Stimulated activated CD8-positive, alpha-beta memory T cell treated with anti-CD3 and anti-CD28 coated beads, Interleukin-7, amount 100 ng/mL, for 24 hours (primary cell): ENCODE measurements around the gene MAOB.
"Not testable (repeated sequence)": the region's sequence is repeated elsewhere in the genome, so short reads cannot be mapped to it uniquely, and the experiment has no call there.

ENCODE experiments used
- DNase-seq: peaks from one replicate; pipeline ENCODE4 v3.0.0-alpha.2; 2020; ENCODE audit warnings: low read depth

Gene MAOB

DNA sequence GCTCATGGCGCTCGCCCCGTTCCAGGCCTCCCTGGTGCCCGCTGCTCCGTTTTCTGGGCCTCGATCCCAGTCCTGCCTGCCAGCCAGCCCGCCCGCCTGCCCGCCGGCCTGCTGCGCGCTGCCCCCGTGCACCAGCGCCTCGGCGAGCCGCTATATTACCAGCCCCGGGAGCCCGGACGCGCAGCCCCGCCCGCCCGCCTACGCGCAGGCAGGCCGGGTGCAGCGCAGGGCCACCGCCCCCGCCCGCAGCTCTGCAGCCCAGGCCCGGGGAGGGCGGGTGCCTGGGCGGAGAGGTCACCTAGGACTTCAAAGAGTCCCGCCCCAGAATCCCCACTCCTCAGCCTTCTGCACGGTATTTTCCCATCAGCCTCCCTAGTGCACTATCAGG, at the start of gene MAOB:
TSS of gene MAOB (minus strand) at position 157 of the 388 bp plus-strand sequence. CDS start at position 6, 151 bp downstream.
- DNase-seq, result no peak

DNA sequence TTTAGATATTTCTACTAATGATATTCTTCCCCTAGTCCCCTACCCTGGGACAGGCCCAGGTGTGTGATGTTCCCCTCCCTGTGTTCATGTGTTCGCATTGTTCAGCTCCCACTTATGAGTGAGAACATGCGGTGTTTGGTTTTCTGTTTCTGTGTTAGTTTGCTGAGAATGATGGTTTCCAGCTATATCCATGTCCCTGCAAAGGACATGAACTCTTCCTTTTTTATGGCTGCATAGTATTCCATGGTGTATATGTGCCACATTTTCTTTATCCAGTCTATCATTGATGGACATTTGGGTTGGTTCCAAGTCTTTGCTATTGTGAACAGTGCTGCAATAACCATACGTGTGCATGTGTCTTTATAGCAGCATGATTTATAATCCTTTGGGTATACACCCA, 39.8 kb upstream of the MAOB start:
- not testable (repeated sequence) for DNase-seq

DNA sequence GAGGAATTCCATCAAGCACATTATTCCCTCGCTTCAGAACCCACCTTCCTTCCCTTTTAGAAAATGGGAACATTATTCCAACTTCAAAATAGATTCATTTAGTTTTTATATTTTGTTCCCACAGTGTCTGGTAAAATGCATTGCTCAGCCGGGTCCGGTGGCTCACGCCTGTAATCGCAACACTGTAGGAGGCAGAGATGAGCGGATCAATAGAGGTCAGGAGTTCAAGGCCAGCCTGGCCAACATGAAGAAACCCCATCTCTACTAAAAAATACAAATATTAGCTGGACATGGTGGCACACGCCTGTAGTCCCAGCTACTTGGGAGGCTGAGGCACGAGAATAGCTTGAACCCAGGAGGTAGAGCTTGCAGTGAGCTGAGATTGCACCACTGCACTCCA, 28.5 kb upstream of the MAOB start:
- DNase-seq, result not testable (repeated sequence)

DNA sequence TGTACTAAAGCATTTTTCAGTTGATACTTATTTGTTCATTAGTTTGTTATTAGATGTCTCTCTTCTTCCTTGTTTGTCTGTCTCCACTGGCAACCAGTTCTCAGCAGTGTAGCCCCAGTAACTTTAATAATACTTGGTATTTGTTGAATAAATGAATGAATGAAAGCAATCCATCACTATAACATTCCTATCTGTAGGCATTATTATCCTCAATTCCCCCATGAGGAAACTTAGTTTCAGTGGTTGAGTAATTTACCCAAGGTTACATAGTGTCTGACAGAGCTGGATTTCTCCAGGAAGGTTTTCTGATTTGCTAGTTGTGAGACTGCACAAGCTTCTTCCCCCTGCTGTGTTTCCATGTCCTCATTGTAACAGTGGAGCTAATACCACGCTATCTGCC, 27.8 kb upstream of the MAOB start:
- no peak for DNase-seq

DNA sequence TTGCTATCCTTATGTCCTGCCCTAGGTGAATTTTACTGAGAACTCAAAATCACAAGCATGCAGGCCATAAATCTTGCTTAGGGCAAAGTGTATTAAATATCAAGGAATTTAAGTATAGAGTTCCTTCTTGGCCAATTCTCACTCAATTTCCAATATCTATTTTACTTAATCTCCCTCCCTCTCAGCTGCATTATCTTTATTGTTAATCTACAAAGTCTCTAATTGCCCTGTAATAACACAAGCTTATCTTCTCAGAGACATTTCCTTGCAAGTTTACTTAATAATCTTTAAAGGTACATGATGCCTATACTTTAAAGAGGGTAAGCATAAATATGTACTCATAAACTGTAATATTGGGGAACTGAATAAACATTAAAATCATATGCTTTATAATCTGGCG, 26.9 kb upstream of the MAOB start:
- no peak for DNase-seq

DNA sequence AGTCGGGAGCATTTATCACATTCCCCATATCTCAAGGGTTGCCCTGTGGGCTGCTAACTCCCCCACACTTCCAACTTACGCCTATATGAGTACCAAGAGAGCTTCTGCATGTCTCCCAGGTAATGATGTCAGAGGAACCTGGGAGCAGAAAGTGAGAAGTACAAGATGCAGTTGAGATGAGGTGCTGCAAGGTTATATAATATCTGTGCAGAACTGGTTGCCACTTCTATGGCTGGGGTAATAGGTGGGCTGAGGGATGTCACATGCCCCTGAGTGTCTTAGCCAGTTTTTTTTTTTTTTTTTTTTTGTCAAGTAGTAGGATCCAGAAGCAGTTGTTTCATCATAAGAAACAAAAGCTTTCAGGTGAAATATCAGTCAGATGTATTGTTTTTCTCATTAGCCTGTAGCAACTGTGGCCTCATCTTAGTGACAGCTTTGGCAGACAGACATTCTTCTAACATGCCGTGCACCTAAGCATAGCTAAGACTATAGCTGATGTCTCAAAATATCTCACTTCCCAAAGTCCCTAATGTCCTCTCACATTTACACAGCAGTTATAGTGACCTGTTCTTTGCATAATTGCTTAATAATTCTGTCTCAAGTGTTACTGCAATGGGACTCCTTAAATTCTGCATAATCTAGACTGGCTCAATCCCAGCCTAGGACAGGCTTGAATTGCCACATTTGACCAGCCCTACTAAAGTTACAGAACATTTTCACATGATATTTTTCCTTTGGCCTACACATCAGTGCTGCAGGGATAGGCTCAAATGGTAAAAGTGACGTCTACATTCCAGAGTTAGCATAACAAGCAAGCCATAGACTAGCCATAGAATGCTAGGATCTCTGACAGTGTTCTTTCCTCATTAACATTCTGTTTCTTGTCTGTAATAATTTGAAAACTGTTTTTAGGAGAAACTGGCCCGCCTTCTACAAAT, 17.9 kb upstream of the MAOB start:
- DNase-seq, result no peak

DNA sequence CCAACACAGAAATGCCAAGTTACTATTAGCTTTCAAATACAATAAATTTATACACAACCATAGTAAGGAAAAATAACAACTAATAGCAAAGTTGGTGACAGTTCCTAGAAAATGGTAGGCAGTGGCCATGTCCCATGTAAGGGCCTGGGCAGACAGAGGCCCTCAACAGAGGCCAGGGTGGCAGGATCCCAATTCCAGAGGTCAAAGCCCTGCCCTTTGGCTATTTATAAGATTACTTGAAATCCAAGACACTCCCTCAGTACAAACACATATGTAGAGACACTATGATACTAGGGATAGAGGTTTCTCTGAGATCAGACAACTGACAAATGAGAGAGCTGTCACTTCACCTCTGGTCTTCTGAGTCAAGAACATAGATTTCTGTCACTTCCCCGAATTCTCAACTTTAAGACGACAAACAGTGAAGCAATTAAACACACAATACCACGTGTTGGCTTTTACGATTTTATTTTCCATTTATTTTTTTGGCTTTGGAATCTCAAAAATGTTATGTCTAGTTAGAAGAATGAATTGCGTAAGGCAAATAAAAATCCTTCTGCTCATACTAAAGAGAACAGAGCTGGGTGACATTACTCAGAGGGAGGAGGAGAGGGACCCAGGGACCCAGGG, 16.3 kb upstream of the MAOB start:
- DNase-seq, result no peak

DNA sequence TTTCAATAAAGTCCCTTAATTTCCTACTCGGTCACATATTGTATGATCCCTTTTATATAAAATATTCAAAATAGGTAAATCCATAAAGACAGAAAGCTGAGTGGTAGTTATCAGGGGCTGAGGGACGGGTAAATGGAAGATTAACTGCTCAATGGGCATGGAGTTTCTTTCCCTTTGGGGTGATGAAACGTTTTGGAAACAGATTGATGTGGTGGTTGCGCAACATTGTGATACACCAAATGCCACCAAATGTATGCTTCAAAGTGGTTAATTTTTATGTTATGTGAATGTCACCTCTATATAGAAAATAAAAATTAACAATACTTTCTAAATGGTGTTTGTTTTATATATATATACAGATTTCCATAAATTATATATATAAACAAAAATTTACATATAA, 15.0 kb upstream of the MAOB start:
- DNase-seq, result no peak

DNA sequence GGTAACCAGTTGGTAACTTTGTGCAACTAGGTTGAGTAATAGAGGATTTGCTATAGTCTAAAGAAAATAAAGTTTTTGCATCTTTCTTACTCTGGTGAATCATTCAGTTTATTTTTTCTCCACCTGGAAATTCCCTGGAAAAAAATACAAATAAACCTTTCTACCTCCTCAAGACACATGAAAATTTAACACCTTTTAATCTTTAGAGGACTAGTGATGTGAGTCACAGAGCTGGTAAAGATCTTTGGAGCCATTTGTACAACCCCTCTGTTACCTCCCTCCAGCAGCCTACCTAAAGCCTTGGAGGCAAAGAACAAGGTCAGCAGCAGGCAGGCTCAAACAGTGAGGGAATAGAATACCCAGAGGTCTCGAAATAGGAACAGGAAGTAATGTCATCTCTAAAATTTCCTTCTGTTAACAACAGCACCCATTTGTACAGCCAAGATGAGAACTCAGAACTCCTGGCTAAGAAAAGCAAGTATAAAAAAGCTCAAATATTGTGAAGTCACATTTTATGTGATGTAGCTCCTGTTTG, 10.2 kb upstream of the MAOB start:
- DNase-seq, result no peak

DNA sequence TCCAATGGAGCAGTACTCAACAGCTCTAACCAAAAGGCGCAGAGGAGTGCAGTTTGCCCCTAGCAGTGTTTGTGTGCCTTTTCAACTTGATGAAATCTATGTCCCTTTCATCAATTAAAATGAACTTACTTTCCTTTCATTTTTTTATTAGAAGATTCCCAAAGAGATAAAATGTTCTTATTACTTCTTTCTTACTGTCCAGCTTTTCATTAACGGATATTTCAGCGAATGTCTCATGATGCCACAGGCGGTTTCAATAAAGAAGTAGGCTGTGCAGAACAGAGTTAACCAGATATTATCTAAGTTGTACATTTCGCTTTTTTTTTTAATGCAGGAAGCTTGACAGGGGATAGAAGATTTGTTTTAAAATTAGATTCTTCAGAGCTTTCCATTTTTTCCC, 3.4 kb upstream of the MAOB start:
- no peak for DNase-seq

DNA sequence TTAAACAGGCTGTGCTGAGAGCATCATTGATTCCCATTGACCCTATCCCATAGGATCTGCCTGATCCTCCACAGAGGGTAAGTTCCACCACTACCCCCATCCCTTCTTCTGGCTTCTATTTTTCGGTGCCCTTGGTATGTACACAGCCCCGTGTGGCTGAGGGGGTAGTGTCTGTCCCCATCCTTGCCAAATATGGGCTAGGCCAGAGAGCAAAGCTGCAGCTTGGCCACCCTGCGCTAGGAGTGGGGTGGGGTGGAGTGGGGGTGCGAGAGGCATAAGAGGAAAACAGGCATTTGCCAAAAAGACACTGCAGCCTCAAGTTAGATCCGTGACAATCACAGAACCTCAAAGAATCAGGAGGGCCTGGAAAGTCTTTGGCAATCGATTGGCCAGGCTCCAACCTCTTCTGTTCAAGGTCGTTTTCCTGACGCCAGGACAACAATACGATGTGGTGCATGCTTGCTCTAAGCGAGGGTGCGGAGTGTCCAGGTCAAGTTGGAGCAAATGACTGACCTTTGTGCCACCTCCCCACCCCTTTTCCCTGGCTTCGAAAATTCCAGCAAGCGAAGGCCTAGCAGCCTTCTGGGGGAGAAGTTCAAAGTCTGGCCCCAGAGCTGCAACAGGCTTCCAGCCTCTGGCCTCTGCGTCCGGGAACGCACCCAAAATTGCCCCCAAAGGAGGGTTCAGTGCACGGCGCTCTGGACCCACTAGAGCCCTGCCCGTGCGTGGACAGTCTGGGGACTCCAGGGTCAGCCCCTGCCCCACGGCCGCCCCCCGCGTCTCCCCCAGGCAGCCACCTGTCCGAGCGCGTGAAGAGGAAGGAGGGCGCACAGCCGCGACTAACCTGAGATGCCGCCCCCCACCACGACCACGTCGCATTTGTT, 598 bp downstream of the MAOB start:
- DNase-seq, result no peak

DNA sequence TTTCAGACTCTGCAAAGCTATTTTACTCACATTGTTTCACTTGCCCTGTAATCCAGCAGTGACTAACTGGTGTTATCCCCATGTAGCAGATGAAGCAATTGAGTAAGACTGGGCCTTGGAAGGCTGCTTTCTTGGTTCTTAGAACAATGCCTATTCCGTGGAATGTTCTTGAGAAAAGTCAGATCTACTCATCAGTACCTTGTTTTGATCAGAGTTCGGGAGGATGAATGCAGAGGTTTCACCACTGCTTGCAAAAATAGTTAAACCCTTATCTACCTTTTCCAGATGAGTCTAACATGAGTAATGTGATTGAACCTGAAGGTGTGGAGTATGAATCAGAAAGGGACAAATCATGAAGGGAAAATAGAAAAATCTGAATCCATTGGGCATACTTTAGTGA, 1.8 kb downstream of the MAOB start:
- DNase-seq, result no peak

DNA sequence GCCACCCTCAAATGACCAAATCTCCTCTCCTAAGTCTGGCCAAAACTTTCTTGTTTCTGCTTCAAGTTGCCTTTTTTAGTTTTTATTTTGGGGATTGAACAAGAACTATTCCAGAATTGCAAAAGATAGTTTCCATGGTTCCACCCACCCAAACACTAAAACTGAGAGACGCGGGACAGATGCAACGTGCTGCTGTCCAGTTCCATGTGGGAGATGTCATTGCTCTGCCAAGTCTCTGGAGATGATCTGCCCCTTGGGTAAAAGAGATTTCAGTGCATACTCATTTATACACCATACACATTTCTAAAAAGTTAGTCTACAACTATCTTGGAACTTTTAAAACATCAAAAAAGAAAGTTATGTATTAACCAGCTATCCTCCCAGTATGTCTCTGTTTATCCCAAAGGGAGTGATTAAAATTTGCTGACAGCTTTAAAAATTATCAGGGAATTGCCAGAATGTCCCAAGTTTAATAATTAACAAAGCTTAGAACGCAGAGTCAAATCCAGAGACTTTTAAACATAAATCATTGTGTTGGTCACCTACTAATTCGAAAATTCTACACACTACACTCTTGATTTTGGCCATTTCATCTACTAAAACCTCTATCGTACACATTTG, 3.2 kb downstream of the MAOB start:
- DNase-seq, result no peak

DNA sequence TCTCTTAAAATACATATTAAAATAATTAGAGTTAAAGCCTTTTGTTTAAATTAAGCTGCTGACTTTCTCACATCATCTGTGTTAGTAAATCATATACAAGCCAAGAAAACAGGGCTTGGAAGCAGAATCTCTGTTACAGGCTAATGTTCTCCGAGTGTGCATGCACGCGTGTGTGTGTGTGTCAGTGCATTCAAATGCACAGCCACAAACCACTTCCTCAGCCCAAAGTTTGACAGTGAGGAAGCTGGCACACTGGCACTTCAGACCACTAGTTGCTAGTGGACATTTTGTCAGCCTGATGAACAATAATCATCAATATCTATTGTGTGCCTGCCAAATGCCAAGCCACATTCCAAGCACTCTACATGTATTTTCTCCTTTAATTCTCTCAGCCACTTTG, 5.6 kb downstream of the MAOB start:
- DNase-seq, result no peak

DNA sequence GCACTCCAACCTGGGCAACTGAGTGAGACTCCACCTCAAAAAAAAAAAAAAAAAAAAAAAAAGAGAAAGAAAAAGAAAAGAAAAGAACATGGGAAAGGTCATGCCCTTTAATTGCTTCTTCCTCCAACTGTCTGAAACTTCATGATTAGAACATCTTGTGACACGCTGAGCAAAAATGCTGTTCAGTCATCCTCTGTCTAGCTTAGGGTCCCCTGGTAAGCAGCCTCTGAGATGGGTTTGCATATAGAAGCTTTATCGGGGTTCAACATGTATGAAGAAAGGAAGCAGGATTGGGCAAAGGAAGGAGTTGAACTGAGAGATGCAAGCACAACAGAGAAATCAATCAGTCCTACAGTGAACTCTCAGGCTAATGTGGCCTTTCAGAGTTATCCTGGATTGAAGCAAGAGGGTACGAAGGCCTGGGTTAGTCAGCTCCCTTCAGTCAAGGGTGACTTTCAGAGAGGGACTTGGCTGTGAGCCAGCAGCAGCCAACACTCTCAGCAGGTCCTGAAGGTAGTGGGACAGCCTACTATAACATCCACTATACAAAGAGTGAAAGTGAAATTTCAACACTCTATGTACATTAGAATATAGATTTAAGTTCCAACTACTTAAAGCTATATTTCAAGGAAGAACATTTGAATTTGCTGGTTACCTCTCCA, 11.4 kb downstream of the MAOB start:
- no peak for DNase-seq

DNA sequence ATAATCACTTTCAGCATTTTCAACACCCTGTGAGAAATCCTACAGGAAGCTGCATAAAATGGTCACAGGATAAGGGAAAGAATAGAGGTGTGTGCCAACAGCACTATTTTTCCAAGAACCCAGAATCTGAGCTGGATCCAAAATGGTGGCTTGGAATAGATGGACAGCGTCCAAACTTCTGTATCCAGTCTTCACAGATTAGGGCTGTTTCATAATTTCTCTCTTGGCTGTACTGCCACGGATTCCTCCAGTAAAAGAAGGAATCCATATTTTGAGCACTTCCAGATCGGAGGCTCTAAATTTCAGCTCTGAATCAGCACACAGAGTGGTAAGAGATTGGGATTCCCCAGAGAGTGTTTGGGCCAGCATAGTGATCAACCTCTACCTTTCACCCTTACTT, 12.2 kb downstream of the MAOB start:
- DNase-seq, result no peak

DNA sequence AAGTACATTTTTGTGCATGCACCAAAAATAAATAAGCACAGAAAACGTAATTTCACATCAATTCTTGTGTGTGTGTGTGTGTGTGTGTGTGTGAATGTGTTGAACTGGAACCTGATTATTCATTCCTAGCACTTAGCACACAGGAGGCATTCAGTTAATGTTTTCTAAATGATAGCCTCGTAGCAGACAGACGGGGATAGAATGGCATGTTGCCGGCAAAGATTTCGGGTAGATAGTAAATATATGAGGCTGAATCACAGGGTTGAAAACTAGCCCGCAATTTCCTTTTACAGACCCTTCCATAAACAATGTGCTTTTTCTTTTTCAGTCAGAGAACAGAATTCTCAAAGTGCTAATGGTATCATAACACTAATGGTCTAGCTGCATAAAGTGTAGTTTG, 13.5 kb downstream of the MAOB start:
- no peak for DNase-seq

DNA sequence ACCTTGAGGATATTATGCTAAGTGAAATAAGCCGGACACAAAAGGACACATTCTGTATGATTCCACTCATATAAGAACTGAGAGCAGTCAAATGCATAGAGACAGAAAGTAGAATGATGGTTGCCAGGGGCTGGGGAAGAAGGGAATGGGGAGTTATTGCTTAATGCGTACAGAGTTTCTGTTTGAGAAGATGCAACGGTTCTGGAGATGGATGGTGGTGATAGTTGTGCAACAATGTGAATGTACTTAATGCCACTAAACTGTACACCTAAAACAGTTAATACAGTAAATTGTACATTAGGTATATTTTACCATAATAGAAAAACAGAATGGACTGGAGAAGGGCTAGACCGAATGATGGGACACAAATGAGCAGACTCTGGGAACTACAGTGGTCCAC, 15.8 kb downstream of the MAOB start:
- DNase-seq, result no peak

DNA sequence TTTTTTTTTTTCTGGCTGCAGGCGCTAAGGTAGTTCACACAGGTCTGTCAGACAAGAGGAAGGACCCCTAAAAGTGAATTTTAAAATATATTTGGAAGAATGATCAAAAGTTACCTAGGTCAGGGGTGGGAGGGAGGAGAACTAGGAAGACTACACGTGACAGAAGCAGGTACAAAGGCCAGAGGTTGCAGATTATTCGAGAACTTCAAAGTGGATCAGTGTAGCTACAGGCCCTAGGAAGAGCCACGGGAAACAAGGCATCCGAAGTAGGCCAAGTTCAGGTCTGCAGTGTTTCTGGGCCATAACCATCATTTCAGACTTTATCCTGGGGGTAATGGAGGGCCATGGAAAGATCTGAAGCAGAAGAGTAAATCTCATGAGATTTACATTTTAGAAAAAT, 16.5 kb downstream of the MAOB start:
- no peak for DNase-seq

DNA sequence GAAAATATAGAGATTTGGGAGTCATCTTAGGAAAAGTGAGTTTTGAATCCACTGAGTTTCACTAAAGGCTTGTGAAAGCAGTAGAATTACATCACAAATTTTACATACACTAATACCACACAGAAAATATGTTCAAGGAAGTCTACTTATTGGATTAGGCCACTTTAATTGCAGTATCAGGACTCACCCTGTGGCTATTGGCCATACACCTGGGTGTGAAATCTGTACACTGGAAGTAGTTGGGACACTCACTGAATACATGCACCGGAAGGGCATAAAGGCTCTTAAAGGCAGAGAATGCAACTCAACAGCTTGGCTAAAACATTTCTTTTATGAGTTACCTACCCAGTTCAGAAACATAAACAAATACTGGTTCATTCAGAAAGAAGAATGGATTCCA, 19.8 kb downstream of the MAOB start:
- no peak for DNase-seq

DNA sequence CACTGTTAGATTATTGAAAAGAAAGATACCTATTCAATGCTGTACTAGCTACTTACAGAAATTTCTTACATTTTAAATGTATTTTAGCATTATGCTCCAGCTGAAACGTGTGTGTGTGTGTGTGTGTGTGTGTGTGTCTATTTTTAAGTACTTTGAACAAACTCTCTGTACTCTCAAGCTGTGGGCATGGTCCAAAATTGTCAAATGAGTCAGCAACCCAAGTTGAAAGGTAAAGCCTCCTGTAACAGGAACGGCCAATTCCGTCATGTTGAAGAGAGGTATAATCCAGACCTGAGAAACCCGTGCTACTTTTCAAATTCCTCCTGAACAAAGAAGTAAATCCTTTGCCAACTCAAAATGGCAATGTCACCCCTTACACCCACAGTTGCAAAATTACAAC, 20.5 kb downstream of the MAOB start:
- DNase-seq, result no peak
